Endometrium (tissue), 2 donors: Measurements from ENCODE around the gene COL4A1.
"Not testable (repeated sequence)": the region's sequence is repeated elsewhere in the genome, so short reads cannot be mapped to it uniquely, and the experiment has no call there.

Experiments
- FAIRE-seq: peaks from 2 replicates; lab custom pipeline; 2012; peaks lifted over from hg19 to GRCh38; lab: Jason Lieb, UNC
- donor health status: control.
- donor health status: control.

COL4A1 gene

DNA sequence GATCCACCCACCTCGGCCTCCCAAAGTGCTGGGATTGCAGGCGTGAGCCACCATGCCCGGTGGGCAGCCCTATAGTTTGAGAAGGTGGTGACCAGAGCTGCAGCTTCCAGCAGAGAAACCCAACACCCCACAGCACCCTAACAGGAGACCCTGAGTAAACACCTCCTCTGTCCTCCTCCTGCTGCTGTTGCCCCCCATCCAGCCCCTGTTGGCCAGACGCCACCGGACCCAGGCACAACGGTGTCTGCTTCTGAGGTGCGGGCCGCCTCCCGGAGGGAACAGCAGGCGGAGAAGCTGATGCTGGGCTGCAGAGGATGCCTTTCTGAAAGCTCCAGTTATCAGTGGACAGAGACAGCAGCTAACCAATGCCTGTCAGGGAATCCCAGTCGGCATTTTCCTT is 175.5 kb downstream of the COL4A1 start:
- FAIRE-seq, result no peak

DNA sequence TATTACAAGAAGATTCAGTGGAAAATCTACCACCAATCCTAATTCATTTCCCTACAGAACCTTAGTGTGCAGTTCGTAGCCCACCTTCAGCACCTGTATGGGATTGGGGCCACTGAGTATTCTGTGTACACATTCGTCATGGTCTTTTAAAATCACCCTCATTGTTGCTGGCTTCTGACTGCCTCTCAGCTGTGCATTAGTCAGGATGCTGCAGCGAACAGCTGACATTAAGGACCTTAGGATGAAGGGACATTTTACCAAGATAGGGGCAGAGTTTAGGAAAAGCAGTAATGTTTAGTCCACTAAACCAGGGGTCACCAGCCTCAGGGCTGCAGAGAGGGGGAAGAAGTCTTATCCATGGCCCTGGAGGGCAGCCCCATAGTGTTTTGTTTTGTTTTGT is 176.5 kb downstream of the COL4A1 start:
- no peak for FAIRE-seq

DNA sequence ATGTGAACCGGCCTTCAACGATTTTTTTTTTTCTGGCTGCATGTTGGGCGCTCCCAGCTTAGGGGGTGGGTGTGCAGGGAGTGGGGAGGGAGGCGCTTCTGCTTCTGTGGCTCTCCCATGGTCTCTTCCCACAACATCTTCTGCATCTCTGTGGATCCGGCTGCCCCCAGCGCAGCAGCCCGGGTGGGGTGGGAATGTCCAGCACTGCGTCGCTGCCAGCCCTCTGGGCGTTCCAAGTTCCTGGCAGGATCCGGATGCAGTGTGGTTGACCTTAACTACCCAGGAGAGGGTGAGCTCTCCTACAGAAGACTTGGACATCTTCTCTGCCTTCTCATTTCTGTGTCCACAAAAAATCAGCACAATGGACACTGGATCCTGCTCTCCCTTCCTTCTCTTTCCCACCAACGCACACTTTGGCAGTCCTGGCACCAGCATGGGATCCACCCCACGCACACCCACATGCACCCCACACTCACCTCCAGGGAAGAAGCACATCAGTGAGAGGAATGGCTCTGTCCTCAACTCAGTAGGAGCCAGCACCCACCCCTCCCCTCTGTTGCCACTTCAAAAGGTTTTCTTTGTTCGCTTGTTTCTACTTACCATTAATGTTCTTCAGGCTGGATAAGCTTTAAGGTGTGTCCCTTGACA is 177.3 kb downstream of the COL4A1 start:
- no peak for FAIRE-seq

DNA sequence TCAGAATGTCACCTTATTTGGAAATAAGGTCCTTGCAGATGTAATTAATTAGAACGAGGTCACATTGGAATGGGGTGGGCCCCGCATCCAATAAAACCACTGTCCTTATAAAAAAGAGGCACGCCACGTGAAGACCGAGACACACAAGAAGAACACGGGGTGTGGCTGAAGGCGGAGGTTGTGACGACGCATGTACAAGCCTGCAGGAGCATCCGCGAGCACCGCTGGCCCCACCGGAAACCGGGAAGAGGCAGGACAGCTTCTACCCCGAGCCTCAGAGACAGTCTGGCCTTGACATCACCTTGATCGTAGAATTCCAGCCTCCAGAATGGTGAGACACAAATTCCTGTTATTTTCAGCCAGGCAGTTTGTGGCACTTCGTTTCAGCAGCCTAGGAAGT is 177.9 kb downstream of the COL4A1 start:
- no peak for FAIRE-seq

DNA sequence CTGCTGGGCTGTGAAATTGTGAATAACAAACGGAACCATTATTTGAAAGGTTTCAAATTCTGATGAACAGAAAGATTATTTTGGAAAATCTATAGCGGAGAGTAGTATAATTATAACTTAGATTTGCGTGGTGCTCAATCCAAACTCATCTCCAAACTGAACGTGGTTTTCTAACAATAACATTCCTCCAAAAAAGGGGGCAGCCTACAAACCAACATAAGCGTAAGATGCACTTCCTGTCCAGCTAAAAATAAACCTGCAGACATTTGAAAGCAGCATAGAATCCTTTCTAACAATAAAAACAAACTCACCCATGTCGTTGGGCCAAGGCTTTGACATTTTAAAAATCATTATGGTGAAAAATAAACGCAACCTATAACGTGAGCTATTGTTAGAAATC is 178.4 kb downstream of the COL4A1 start:
- FAIRE-seq, result no peak

DNA sequence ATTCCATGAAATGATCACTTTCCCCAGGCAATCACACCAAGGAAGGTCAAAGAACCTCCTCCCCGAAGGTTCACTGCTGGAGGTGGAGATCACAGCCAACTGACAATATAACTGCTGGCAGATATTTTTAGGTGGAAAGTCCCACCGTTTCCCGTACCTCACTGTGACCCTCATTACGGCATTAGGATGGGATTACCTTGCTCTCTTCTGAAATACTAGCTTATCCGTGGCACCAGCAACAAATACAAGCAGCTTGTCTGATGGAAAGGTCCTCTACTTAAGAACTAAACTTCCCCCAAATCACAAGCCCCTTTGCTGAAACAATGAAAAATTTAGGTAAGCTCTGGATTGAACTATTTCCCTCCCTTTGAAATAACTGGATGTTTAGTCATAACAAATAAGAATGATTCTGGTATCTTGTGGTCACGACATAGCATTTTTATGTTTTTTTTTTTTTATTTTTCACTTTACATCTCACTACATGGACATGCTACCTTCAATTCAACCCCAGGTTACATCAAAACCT is 178.9 kb downstream of the COL4A1 start:
- FAIRE-seq, result no peak

DNA sequence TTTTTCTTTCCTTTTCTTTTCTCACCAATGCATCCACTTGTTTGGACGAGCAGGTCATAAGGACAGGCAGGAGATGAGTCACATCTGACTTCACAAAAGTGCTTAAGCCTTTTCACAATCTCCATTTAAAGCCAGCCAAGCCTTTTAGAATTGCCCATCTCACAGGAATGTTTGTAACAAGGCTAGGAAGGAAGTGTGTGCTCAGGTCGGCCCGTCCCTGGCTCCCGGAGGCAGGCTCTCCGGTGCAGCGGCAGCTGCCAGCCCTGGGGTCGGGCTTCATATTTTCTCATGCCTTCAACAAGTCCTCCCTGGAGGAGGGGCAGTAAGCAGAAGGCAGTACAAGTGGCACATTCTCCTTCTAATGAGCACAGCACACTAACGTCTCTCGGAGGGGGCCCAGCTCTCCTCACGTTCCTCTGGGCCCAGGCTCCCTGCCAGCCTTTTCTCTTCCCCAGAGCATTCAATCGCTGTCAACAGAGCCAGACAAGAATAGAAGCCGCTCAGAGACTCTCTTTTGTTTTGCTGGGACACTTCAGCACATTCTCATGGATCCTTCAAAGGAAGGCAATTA is 180.5 kb downstream of the COL4A1 start:
- FAIRE-seq, result peak; percentile 12

DNA sequence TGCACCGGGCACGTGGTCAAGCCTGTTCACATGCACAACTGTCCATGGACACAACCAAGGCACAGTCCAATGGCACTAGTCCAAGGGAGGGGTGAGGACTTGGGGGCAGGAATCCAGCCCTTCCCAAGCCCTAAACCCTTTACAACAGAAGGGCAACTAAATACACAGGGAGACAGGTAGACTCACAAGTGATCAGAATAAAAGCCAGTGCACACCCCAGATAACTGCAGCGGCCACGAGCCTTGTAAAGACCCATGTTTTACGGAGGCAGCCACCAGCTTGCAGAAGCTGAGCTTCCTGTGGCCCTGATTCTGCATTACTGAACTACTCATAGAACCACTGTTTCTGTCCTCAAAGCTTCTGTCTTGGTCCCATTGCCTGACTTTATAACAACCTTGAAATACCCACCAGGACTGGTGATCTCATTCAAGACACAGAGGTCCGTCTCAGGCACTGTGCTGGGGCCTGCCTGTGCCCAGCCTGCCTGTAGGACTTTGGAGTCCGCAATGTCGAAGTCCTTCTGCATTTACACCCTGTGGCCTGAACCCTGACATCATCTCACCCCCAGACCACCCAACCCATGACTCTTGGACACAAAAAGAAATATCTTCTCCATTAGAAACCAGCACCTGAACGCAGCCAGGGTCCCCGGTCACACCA is 181.2 kb downstream of the COL4A1 start:
- no peak for FAIRE-seq

DNA sequence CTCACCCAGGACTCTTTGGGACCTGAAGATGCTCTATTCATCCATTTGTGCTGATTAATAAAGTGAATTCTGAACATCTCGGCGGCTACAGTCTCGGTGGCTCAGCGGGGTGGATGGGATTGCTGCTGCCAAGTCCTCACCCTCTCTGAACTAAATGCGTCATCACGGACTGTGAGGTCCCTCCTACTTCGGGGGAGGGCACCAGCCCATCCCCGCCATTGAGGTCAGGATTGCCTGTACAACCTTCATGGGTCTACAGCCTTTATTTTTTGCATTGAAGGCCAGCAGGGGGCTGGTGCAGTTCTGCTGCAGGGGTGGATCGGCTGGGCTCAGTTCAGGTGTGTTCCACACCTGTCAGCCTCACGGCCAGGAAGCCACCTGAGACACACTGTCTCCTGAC is 181.8 kb downstream of the COL4A1 start:
- no peak for FAIRE-seq

DNA sequence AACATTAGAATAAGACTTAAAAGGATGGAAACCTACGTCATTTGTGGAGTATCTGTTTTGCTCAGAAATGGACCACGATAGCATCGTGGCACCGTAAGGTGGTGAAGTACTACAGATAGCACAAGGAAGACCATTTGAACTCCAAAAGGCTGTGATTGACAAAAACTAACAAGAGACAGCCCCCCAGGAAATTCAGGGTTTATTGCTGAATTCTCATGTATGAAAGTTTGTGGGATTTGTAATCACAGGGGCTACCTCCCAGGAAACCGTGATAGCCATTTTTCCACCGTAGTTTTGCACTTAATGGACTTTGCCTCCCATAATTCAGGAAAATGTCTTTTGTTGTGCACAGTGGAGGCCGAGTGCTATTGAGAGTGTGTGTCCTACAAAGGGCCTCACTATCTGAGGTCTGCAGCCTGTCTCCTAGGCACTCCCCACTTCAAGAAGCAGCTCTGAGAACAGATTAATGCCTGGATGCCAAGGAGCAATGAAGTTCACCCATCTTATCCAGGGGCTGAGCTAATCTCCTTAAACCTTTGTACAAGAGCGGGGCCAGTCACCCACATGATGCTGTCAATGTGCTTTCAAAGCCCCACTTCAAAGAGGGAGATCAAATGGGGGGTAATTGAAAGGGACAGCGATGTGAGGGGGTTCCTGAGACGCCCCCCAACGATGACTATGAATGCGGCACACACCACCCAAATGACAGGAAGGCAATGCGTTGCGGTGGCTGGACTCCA is 182.6 kb downstream of the COL4A1 start:
- no peak for FAIRE-seq

DNA sequence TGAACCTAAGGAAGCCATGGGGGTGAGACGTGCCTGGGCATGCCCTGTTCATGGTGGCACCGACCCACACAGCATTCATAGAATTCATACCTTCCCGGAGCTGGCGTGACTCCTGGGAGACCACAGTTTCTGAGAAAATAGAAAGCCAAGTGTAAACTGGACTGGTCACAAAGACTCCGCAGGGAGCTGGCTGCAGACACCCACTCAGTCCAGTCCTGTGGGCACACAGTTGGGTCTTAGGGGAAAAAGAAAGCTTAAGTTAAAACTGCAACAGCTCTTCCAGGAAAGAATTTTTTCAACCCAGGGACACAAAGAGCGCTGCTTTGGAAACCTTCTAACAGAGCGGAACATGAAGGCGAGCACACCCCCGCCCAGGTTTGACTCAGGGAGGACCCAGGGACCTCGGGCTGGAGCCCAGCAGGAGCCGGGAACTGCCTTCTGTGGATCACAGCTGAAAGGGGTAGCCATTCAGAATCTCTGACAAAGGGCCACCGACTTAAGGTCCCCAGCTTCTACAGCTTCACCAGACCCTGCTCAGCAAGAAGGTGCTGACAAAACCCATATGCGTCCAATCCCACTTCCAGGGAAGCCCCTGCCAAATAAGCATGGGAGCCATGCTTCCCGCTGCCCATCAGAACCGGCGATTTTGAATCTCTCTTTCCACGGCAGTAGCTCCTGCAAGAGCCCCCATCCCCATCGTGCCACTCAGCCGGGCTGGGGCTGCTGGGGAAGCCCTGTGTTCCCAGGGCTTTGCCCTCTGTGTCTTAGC is 183.7 kb downstream of the COL4A1 start:
- no peak for FAIRE-seq

DNA sequence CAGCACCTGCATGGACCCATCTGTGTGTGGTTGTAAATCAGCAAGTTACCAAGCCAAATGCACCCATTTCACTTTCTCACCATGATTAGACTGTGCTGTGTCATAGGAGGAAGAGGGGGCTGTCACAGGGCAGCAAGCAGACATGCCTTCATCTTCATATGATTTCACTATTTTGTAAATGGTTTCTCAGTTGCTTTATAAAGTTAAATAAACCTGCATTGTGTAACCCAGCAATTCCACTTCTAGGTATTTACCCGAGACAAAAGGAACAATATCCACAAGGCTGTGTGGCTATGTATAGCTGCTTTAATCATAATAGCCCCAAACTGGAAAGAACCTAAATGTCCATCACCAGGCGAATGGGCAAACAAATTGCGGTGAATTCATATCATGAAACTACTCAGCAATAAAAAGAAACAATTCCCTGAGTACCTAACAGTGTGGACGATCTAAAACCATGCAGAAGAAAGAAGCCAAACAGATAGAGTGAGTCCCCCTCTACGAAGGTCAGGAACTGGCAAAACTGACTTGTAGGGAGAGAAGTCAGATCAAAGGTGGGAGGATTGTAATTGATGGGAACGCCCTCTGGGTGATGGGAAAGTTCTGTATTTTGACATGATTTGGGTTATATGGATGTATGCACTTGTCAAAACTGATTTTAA is 185.4 kb downstream of the COL4A1 start:
- no peak for FAIRE-seq

DNA sequence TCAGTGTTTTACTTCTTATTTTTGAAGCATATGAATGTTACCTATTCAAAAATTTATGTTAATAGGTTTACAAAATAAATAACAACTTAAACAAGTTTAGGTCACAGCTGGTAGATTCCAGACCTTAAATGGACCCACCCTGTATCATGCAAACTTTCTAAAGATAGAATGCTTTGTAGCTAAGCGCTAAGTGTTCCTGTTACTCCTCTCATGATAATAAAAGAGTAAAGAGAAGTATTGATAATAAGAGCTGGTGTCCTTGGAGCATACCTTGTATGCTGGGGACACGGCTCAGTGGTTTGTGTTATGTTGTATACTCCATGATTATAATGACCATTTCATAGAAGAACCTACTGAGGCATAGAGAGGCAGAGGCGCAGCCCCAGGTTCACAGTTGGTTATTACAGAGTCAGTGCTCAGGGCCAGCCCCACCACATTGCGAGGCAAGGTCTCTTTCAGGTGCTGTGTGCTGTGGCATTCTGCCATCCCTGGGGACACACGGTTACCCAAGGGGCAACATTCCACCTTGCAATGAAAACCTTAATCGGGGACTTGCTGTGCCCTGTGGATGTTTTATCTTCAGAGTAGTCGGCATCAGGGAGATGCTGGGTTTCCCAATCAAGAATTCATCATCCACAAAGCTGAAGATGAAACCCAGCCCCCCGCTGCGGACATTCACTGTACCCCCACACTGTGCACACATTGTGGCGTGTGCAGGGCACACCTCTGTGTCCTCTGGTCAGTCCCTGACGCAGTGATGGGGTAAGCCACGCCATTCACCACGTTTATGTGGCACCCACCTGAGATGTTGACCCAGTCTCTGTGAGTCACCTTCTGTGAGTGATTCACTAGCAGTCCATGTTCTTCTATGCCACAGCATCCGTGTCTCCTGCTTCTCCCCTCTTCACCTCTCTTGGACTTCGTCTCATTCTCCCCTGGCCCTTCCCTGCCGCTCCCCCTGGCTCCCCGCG is 186.7 kb downstream of the COL4A1 start:
- no peak for FAIRE-seq

DNA sequence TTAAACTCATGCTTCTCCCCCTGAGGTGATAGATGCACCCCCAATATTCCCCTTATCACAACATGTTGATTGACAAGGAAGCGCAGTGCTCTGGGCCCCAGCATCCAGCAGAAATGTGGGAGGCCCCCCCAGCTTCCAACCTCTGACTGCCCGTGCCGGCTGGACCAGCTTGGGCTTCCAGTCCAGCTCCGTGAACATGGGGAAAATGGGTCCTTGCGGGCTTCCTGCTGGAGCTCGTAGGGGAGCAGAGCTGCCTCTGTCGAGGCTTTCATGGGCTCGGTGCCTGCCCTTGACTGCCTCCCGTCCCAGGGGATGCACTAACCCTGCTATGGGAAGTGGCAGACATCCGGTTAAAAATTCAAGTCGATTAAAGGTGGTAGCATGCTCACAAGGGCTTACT is 188.9 kb downstream of the COL4A1 start:
- no peak for FAIRE-seq

DNA sequence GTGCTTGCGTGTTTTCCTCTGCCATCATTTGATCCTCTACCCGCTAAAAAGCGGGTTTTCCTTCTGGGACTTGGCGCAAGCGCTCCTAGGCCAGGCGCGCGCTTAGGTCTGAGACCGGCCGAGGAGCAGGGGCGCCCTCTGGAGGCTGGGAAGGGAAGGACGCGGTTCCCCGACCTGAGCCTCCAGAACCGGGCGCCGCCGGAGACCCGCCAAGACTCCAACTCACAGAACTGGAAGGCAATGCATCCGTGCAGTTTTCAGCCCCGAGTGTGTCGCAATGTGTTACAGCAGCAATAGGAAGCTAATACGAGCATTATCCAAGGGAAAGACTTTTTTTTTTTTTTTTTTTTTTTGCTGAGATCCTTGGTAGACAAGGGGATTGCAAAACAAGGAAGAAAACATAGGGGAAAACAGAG is 190.9 kb downstream of the COL4A1 start:
- no peak for FAIRE-seq

DNA sequence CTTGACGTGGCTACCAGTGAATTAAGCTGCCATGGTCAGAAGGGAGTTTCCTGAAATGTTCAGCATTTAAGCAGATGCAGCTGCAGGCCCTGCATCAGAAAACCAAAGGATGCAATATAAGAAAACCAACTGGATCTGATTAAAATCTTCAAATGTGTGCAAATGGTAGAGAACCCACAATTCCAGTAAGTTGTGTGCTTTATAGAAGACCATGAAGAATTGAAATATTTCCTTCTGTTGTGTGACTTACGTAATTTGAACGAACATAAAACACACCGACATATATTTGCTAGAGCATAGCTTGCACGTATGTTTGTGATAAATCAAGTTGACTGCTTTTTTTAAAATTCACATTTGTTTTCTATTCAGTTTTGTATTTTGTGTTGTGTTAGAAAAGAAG is 191.4 kb downstream of the COL4A1 start:
- no peak for FAIRE-seq

DNA sequence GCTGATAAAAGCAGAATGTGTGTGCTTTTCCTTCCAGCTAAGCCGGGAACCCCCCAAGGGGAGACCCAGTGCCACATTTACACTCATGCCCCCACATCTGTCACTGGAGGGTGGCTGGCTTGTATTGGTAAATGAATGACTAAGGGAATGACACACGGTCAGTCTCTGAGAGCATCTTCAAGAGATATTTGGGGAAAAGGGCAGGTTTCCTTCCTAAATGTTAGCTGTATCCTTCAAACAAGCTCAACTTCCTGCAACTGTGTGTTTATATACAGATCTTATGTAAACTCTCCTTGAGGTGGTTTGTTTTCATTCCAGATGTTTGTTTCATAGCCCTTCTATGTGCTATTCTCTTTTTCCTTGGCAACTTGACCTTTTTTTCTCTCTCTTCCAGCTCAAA is 192.6 kb downstream of the COL4A1 start:
- no peak for FAIRE-seq

DNA sequence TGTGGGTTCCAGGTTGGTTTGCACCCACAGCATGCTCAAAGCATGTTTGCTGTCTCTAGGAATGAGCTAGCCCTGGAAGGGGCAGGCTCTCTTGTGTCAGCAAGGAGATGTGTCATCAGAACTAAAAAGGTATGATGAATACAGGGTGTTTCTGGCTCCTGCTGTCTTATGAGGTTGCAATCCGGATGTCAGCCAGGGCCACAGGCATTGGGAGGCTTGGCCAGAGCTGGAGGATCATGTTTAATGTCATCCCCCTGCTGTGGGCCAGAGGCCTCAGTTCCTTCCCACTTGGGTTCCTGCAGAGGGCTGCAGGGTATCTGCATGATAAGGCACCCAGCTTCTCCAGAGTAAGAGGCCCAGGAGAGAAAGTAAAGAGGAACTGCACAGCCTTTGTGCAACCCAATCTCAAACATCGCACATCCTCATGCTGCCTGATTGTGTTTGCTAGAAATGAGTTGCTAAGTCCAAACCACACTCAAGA is 193.6 kb downstream of the COL4A1 start:
- no peak for FAIRE-seq

DNA sequence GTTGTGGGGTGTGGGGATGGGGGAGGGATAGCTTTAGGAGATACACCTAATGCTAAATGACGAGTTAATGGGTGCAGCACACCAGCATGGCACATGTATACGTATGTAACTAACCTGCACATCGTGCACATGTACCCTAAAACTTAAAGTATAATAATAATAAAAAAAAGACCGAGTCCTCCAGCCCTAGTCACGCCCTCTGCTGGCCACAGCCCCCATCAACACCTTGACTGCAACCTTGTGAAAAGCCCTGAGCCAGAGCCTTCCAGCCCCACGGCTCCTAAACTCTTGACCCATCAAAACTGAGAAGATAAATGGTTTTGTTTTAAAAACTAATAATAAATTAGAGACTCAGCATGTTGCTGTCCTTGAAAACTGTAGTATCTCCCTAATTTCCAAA is 194.6 kb downstream of the COL4A1 start:
- FAIRE-seq, result not testable (repeated sequence)

DNA sequence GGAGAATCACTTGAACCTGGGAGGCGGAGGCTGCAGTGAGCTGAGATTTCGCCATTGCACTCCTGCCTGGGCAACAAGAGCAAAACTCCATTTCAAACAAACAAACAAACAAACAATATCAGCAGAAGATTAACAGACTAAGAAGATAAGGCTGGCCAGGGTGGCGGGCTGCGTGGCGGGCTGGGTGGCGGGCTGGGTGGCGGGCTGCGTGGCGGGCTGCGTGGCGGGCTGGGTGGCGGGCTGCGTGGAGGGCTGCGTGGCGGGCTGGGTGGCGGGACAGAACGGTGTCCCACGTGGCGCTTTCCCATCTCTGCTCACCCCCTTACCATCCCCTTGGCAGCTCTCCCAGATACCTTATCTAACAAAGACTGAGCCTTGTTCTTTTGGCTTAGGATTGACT is 196.2 kb downstream of the COL4A1 start:
- FAIRE-seq, result no peak
